Ureter (tissue), 1 donor: ENCODE results near the gene ENO1. TPM values are rescaled to one million over a fixed set of nuclear protein-coding genes. Genes with fewer than 3 reads are reported as not detected.

Experiments used
- DNase-seq: peaks from one replicate; pipeline ENCODE4 v3.0.0-alpha.2; 2020; ENCODE audit warnings: low spot score
- total RNA-seq: library from RNA; stranded (reverse); gene quantifications from one replicate; pipeline ENCODE4 v1.2.4, GENCODE V29; 2023
- donor health status: DM: yes; HTN: yes; CAD: no.

ENO1 gene
- total RNA-seq, 1 donor from 2014 or later, result 726 TPM

DNA sequence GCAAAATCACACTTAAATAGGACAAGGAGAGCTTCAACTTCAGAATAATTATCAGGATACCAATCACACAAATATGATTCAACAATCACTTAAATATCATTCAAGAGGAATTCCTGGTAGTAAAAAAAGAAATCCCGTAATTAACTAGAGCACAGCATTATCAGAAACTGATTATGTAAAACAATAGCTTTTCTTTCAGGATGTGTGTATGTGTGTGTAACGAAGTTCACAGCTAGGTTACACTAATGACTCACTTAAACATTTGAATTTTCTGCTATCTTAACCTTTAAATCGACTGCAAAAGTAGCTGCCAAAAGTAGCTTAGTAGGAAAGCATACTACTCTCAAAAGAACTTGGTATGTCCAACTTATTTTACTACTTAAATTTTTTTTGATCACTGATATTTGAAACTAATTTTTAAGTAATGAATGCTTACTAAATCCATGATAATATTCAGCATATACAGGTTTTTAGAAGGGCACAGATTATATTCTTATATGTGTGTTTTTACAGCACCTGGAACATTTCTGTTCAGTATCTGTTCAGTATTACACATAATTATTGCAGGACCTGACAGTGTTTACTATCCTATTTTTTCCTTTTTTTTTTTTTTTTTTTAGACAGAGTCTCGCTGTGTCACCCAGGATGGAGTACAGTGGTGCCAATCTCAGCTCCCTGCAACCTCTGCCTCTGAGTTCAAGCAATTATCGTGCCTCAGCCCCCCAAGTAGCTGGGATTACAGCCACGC, 65.3 kb downstream of the ENO1 start:
- no peak for DNase-seq

DNA sequence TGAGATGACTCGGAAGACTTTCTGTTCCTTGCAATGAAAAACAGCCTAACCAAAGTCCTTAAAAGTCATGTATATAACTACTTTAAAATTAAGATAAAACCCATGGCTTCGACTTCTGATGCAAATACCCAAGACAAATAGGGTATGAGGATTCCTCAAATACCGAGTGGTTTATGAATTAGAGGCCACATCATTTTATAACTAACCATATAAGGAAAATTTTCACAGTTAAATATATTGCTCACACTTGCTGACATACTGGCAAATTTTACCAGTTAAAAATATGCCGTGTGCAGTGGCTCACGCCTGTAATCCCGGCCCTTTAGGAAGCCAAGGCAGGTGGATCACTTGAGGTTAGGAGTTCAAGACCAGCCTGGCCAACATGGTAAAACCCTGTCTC, 66.4 kb downstream of the ENO1 start:
- no peak for DNase-seq

Other genes with a start within 250 kb of the ENO1 start
- gene RERE, start 61.0 kb downstream of the ENO1 start, total RNA-seq, result 215 TPM
- gene CA6, start 67.2 kb upstream of the ENO1 start, total RNA-seq, result not detected
- not detected for gene SLC2A7, start 147.7 kb upstream of the ENO1 start, total RNA-seq
- 1.1 TPM for gene SLC2A5, start 190.9 kb upstream of the ENO1 start, total RNA-seq